HG03095 (cell line): ENCODE measurements around the gene OAS2.

Source experiments
- ATAC-seq: cut with Tn5 transposase; IDR thresholded peaks from one replicate; pipeline ENCODE4 v1.9.1; 2021; ENCODE audit warnings: moderate library complexity; ENCODE audit not compliant: unreplicated experiment

Gene OAS2

GRCh38 chr12:113056381-113056630 is 78.0 kb downstream of the OAS2 start:
- ATAC-seq: no peak

- no peak for ATAC-seq
Measured at GRCh38 chr12:113056631-113057488, 78.5 kb downstream of the OAS2 start, which contains the start of gene DTX1. Gene DTX1, plus strand, starts transcription at chr12:113056730. Its CDS starts 1,463 bp downstream, at chr12:113058193.

- ATAC-seq: no peak
Measured at GRCh38 chr12:113057565-113058485, 79.5 kb downstream of the OAS2 start.

- no peak for ATAC-seq
Measured at GRCh38 chr12:113058553-113058952, 80.2 kb downstream of the OAS2 start.

GRCh38 chr12:113059071-113059595 is 80.8 kb downstream of the OAS2 start:
- no peak for ATAC-seq

GRCh38 chr12:113060336-113060960 is 82.1 kb downstream of the OAS2 start:
- ATAC-seq: no peak

- no peak for ATAC-seq
Measured at GRCh38 chr12:113061061-113061694, 82.9 kb downstream of the OAS2 start.
